Measurements from ENCODE around the gene NLRP12. TPM values are rescaled to one million over a fixed set of nuclear protein-coding genes. Genes with fewer than 3 reads are reported as not detected.

Gene NLRP12
- total and polyA plus RNA-seq, 2 donors (not counting 3 experiments of a cell fraction or from before 2014, with no cell fraction given) = 0.46 to 0.73 TPM

DNA sequence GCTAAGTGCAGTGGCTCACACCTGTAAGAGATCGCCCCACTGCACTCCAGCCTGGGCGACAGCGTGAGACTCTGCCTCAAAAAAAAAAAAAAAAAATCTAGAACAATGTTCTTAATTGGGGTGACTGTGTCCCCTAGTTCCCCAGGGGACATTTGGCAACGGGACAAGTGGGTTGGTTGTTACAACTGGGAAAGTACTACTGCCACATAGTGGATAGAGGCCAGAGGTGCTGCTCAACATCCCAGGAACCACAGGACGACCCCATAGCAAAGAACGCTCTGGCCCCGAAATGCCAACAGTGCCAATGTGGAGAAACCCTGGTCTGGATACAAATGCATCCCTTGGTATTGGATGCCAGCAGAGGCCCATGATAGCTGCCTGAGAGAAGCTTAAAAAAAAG is 11.8 kb downstream of the NLRP12 start:
- ChIA-PET CTCF (interaction anchor here (2.3 kb wide), 1 partner anchor 218 kb away, joined by 11 read pairs; no protein-coding TSS in a partner anchor), POLR2A (no interaction called here)
- DNase-seq (ENCODE audit: low read depth, low spot score) = no peak
- no peak overlapping the region for H3K4me2 ChIP-seq (ENCODE audit: insufficient read depth, low read length)
- intact Hi-C loops (cut with micrococcal nuclease) (no loop called here), dilution Hi-C loops (cut with MboI; ENCODE audit: extremely low pct_ligation_motif_present, low sequenced_read_pairs) (no loop called here)
- no peak for TF ChIP-seq GATA2 (IDR thresholded peaks at IDR 0.05; ENCODE audit: insufficient read depth, insufficient read length, low read depth, low read length)
- TF ChIP-seq CTCF (IDR thresholded peaks at IDR 0.05; ENCODE audit: extremely low read depth in 1 of 2, insufficient read depth in 1 of 2, low read depth in 1 of 2, low read length in 2 of 2) = peak in 1 of 2 donors; percentile 26
- H3K9ac ChIP-seq (replicated peaks; ENCODE audit: extremely low read depth, insufficient read depth, low read length) = no peak overlapping the region
- H3K36me3 ChIP-seq (ENCODE audit: control insufficient read depth in 2 of 2, extremely low read depth in 1 of 2, insufficient read depth in 2 of 2, low read length in 2 of 2) = no peaks in the 10 kb centered on the region
- H3K27ac ChIP-seq (ENCODE audit: insufficient read depth, low read depth, low read length) = no peak overlapping the region
- no peaks in the 10 kb centered on the region for H3K79me2 ChIP-seq (ENCODE audit: control insufficient read depth, insufficient read depth, low read length)
- H3K9me1 ChIP-seq (replicated peaks; ENCODE audit: control insufficient read depth, extremely low read depth, insufficient read depth, low read length) = no peaks in the 10 kb centered on the region
- H3K27me3 ChIP-seq (ENCODE audit: control insufficient read depth in 2 of 2, insufficient read depth in 2 of 2, low read length in 2 of 2) = no peaks in the 10 kb centered on the region
- no peak overlapping the region for H3K4me3 ChIP-seq (replicated peaks in 1 of 3; ENCODE audit: insufficient read depth in 1 of 3, low read depth in 1 of 3, low read length in 3 of 3)
- no peaks in the 10 kb centered on the region for H4K20me1 ChIP-seq (replicated peaks; ENCODE audit: control insufficient read depth, extremely low read depth, insufficient read depth, low read length)
- peaks cover 10% of the 10 kb centered on the region for H3K4me1 ChIP-seq (ENCODE audit: control insufficient read depth, extremely low read depth, insufficient read depth, low read length)
- FAIRE-seq = no peak
- no TSS peak for BruUV-seq (replicated peaks)
- H2AFZ ChIP-seq (ENCODE audit: low read depth, low read length) = no peak overlapping the region
- H3K9me3 ChIP-seq (replicated peaks; ENCODE audit: control insufficient read depth, insufficient read depth, low read length) = no peaks in the 10 kb centered on the region

GRCh38 chr19:53810891-53811290 is 13.2 kb downstream of the NLRP12 start:
- FAIRE-seq (no peak), DNase-seq (ENCODE audit: low read depth, low spot score) (no peak)
- H2AFZ ChIP-seq (ENCODE audit: low read depth, low read length) = no peak overlapping the region
- no peak overlapping the region for H3K27ac ChIP-seq (ENCODE audit: insufficient read depth, low read depth, low read length)
- H3K9ac ChIP-seq (replicated peaks; ENCODE audit: extremely low read depth, insufficient read depth, low read length) = no peak overlapping the region
- POLR2A ChIA-PET = no interaction called here
- H3K4me3 ChIP-seq (replicated peaks in 1 of 3; ENCODE audit: insufficient read depth in 1 of 3, low read depth in 1 of 3, low read length in 3 of 3) = no peak overlapping the region
- TF ChIP-seq FOS (IDR thresholded peaks at IDR 0.05; ENCODE audit: borderline replicate concordance, insufficient read depth, low read length) (no peak), EZH2 (IDR thresholded peaks at IDR 0.05; ENCODE audit: borderline replicate concordance, low read depth, low read length, severe bottlenecking) (no peak), GATA2 (IDR thresholded peaks at IDR 0.05; ENCODE audit: insufficient read depth, insufficient read length, low read depth, low read length) (no peak), MYC (IDR thresholded peaks at IDR 0.05; ENCODE audit: low read depth, low read length) (no peak), POLR2AphosphoS5 (IDR thresholded peaks at IDR 0.05; ENCODE audit: insufficient read depth, low read depth, low read length) (no peak), MAX (IDR thresholded peaks at IDR 0.05; ENCODE audit: insufficient read depth, insufficient read length) (no peak), JUN (IDR thresholded peaks at IDR 0.05; ENCODE audit: borderline replicate concordance, insufficient read depth, insufficient read length, low read depth) (no peak), CTCF (IDR thresholded peaks at IDR 0.05; ENCODE audit: extremely low read depth in 1 of 2, insufficient read depth in 1 of 2, low read depth in 1 of 2, low read length in 2 of 2) (no peak), POLR2A (IDR thresholded peaks at IDR 0.05; ENCODE audit: low read depth, low read length) (no peak)
- H3K9me3 ChIP-seq (replicated peaks; ENCODE audit: control insufficient read depth, insufficient read depth, low read length) = no peaks in the 10 kb centered on the region
- H4K20me1 ChIP-seq (replicated peaks; ENCODE audit: control insufficient read depth, extremely low read depth, insufficient read depth, low read length) = no peaks in the 10 kb centered on the region
- no TSS peak for BruUV-seq (replicated peaks)
- H3K79me2 ChIP-seq (ENCODE audit: control insufficient read depth, insufficient read depth, low read length) = no peaks in the 10 kb centered on the region
- no peak overlapping the region for H3K4me2 ChIP-seq (ENCODE audit: insufficient read depth, low read length)
- H3K36me3 ChIP-seq (ENCODE audit: control insufficient read depth in 2 of 2, extremely low read depth in 1 of 2, insufficient read depth in 2 of 2, low read length in 2 of 2) = no peaks in the 10 kb centered on the region
- intact Hi-C loops (cut with micrococcal nuclease) (no loop called here), dilution Hi-C loops (cut with MboI; ENCODE audit: extremely low pct_ligation_motif_present, low sequenced_read_pairs) (no loop called here)
- peaks cover 10% of the 10 kb centered on the region for H3K4me1 ChIP-seq (ENCODE audit: control insufficient read depth, extremely low read depth, insufficient read depth, low read length)
- H3K27me3 ChIP-seq (ENCODE audit: control insufficient read depth in 2 of 2, insufficient read depth in 2 of 2, low read length in 2 of 2) = no peaks in the 10 kb centered on the region
- CTCF ChIA-PET = interaction anchor here (1.1 to 5.7 kb wide), 8 partner anchors 18 to 285 kb away, joined by 3 to 210 read pairs (median 24); no protein-coding TSS in a partner anchor
- no peaks in the 10 kb centered on the region for H3K9me1 ChIP-seq (replicated peaks; ENCODE audit: control insufficient read depth, extremely low read depth, insufficient read depth, low read length)
